Measurements from ENCODE around the gene ATP5F1E. TPM values are rescaled to one million over a fixed set of nuclear protein-coding genes. Genes with fewer than 3 reads are reported as not detected.

ATP5F1E gene
- total and polyA plus RNA-seq, 10 of the 15 experiments (the other 5 are each of a cell fraction or from before 2014, with no cell fraction given), result 49.0 to 407 (median 117) TPM

DNA sequence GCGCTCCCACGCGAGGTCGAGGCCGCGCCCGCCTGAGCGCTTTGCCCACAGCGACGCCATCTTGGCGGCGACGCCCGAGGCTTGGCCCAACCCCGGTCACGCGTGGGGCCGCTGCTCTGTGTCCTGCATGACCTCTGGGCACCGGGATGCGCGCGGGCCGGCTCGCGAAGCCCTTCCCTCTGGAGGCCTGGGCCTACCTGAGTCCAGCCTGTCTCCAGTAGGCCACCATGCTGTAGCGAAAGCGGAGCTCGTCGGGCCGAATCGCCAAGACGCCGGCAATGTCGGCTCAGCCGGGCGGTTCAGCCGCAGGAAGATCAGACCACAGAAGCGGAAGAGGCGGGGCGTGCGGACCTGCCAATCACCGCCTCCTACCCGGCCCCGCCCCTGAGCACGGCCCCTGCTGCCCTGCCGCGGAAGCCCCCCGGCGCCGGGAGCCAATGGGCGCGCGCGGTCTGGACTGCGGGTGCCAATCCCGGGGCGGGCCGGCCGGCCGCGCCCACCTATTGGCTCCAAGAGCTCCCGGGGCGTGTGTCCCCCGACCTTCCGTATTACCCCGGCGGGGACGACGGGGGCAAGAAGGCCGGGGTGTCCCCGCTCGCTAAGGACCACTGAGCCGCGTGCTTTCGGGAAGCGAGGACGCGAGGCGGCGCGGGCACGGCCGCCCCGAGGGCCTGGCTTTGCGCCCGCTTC is at the start of gene ATP5F1E (continued):
- TF ChIP-seq, protein P1, sequence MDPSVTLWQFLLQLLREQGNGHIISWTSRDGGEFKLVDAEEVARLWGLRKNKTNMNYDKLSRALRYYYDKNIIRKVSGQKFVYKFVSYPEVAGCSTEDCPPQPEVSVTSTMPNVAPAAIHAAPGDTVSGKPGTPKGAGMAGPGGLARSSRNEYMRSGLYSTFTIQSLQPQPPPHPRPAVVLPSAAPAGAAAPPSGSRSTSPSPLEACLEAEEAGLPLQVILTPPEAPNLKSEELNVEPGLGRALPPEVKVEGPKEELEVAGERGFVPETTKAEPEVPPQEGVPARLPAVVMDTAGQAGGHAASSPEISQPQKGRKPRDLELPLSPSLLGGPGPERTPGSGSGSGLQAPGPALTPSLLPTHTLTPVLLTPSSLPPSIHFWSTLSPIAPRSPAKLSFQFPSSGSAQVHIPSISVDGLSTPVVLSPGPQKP (IDR thresholded peaks at IDR 0.05; ENCODE audit: low read depth, low read length), result no peak
- TF ChIP-seq, protein P2, sequence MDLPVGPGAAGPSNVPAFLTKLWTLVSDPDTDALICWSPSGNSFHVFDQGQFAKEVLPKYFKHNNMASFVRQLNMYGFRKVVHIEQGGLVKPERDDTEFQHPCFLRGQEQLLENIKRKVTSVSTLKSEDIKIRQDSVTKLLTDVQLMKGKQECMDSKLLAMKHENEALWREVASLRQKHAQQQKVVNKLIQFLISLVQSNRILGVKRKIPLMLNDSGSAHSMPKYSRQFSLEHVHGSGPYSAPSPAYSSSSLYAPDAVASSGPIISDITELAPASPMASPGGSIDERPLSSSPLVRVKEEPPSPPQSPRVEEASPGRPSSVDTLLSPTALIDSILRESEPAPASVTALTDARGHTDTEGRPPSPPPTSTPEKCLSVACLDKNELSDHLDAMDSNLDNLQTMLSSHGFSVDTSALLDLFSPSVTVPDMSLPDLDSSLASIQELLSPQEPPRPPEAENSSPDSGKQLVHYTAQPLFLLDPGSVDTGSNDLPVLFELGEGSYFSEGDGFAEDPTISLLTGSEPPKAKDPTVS (IDR thresholded peaks at IDR 0.05; ENCODE audit: low read depth, low read length), result no peak
- TF ChIP-seq EED (IDR thresholded peaks at IDR 0.05; ENCODE audit: low read depth), result peak; percentile 14
- TF ChIP-seq, protein P3, sequence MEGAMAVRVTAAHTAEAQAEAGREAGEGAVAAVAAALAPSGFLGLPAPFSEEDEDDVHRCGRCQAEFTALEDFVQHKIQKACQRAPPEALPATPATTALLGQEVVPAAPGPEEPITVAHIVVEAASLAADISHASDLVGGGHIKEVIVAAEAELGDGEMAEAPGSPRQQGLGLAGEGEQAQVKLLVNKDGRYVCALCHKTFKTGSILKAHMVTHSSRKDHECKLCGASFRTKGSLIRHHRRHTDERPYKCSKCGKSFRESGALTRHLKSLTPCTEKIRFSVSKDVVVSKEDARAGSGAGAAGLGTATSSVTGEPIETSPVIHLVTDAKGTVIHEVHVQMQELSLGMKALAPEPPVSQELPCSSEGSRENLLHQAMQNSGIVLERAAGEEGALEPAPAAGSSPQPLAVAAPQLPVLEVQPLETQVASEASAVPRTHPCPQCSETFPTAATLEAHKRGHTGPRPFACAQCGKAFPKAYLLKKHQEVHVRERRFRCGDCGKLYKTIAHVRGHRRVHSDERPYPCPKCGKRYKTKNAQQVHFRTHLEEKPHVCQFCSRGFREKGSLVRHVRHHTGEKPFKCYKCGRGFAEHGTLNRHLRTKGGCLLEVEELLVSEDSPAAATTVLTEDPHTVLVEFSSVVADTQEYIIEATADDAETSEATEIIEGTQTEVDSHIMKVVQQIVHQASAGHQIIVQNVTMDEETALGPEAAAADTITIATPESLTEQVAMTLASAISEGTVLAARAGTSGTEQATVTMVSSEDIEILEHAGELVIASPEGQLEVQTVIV (IDR thresholded peaks at IDR 0.05; ENCODE audit: borderline replicate concordance, partially characterized antibody), result peak; percentile 65
- TF ChIP-seq SUPT20H (IDR thresholded peaks at IDR 0.05; ENCODE audit: borderline replicate concordance, control insufficient read depth, low read depth, low read length), result no peak

DNA sequence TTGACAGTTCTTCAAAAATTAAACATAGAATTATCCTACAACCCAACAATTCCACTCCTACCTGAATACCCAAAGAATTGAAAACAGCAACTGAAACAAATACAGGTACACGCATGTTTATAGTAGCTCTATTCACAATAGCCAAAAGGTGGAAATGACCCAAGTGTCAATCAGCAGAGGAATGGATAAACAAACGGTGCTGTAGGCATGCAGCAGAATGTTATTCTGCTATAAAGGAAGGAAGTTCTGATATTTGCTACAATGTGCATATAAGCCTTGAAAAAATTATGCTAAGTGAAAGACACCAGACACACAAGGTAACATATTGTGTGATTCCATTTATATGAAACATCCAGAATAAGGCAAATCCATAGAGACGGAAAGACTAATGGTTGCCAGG is 48.9 kb upstream of the ATP5F1E start:
- Histone ChIP-seq H3K4me3 (no peak overlapping the region), H3K27ac (ENCODE audit: control insufficient read depth, insufficient read depth) (no peak overlapping the region), H3K36me3 (ENCODE audit: control insufficient read depth in 2 of 2, insufficient read depth in 2 of 2, low read length in 1 of 2) (no peaks in the 10 kb centered on the region), H2AFZ (ENCODE audit: control insufficient read depth, low read depth, low read length) (no peak overlapping the region), H3K4me2 (ENCODE audit: control insufficient read depth, insufficient read depth) (no peak overlapping the region), H3K4me1 (ENCODE audit: control insufficient read depth, insufficient read depth, low read length) (no peaks in the 10 kb centered on the region), H4K20me1 (ENCODE audit: control insufficient read depth, insufficient read depth) (no peaks in the 10 kb centered on the region), H3K27me3 (replicated peaks in 1 of 2; ENCODE audit: control insufficient read depth in 2 of 2, insufficient read depth in 2 of 2, low read length in 1 of 2) (no peaks in the 10 kb centered on the region; a peak in 1 of 4 replicates), H3K9ac (ENCODE audit: control insufficient read depth, insufficient read depth, low read length) (no peak overlapping the region), H3K79me2 (ENCODE audit: control insufficient read depth, insufficient read depth, low read length) (no peaks in the 10 kb centered on the region), H3K9me3 (replicated peaks; ENCODE audit: control insufficient read depth, insufficient read depth, low read length) (no peaks in the 10 kb centered on the region)
- POLR2A ChIA-PET, result no interaction called here
- DNase-seq (ENCODE audit: low read depth, low spot score) (no peak), FAIRE-seq (no peak), ATAC-seq (no peak)
- 51% methylated on average over 3 of the region's 3 CpGs for WGBS (ENCODE audit: insufficient coverage, insufficient replicate concordance, low lambda C conversion rate, missing lambda C conversion rate)
- RAD21 ChIA-PET (ENCODE audit: unreplicated experiment), result no interaction called here
- intact Hi-C loops (cut with micrococcal nuclease; ENCODE audit: unreplicated experiment) (loop anchor here (10.0 kb wide), 2 partner anchors 324 to 374 kb away; no protein-coding TSS in a partner anchor), in situ Hi-C loops (cut with MboI) (no loop called here)
- no TSS peak for BruUV-seq (replicated peaks)
- CTCF ChIA-PET, result no interaction called here
- SMC1A ChIA-PET (ENCODE audit: uncharacterized antibody, unreplicated experiment), result no interaction called here
- TF ChIP-seq, protein P4, sequence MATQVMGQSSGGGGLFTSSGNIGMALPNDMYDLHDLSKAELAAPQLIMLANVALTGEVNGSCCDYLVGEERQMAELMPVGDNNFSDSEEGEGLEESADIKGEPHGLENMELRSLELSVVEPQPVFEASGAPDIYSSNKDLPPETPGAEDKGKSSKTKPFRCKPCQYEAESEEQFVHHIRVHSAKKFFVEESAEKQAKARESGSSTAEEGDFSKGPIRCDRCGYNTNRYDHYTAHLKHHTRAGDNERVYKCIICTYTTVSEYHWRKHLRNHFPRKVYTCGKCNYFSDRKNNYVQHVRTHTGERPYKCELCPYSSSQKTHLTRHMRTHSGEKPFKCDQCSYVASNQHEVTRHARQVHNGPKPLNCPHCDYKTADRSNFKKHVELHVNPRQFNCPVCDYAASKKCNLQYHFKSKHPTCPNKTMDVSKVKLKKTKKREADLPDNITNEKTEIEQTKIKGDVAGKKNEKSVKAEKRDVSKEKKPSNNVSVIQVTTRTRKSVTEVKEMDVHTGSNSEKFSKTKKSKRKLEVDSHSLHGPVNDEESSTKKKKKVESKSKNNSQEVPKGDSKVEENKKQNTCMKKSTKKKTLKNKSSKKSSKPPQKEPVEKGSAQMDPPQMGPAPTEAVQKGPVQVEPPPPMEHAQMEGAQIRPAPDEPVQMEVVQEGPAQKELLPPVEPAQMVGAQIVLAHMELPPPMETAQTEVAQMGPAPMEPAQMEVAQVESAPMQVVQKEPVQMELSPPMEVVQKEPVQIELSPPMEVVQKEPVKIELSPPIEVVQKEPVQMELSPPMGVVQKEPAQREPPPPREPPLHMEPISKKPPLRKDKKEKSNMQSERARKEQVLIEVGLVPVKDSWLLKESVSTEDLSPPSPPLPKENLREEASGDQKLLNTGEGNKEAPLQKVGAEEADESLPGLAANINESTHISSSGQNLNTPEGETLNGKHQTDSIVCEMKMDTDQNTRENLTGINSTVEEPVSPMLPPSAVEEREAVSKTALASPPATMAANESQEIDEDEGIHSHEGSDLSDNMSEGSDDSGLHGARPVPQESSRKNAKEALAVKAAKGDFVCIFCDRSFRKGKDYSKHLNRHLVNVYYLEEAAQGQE (IDR thresholded peaks at IDR 0.05; ENCODE audit: low read depth, low read length), result no peak
- no peak for TF ChIP-seq TCF7 (IDR thresholded peaks at IDR 0.05; ENCODE audit: borderline replicate concordance)
- TF ChIP-seq RAD51 (IDR thresholded peaks at IDR 0.05), result no peak
- TF ChIP-seq, protein P5, sequence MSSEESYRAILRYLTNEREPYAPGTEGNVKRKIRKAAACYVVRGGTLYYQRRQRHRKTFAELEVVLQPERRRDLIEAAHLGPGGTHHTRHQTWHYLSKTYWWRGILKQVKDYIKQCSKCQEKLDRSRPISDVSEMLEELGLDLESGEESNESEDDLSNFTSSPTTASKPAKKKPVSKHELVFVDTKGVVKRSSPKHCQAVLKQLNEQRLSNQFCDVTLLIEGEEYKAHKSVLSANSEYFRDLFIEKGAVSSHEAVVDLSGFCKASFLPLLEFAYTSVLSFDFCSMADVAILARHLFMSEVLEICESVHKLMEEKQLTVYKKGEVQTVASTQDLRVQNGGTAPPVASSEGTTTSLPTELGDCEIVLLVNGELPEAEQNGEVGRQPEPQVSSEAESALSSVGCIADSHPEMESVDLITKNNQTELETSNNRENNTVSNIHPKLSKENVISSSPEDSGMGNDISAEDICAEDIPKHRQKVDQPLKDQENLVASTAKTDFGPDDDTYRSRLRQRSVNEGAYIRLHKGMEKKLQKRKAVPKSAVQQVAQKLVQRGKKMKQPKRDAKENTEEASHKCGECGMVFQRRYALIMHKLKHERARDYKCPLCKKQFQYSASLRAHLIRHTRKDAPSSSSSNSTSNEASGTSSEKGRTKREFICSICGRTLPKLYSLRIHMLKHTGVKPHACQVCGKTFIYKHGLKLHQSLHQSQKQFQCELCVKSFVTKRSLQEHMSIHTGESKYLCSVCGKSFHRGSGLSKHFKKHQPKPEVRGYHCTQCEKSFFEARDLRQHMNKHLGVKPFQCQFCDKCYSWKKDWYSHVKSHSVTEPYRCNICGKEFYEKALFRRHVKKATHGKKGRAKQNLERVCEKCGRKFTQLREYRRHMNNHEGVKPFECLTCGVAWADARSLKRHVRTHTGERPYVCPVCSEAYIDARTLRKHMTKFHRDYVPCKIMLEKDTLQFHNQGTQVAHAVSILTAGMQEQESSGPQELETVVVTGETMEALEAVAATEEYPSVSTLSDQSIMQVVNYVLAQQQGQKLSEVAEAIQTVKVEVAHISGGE (CRISPR knock-in tag; IDR thresholded peaks at IDR 0.05), result no peak

Measured in GM12878 (cell line).